ENCODE measurements around the gene GOLGA6L2.
"Not testable (repeated sequence)": the region's sequence is repeated elsewhere in the genome, so short reads cannot be mapped to it uniquely, and the experiment has no call there.

The GOLGA6L2 gene

DNA sequence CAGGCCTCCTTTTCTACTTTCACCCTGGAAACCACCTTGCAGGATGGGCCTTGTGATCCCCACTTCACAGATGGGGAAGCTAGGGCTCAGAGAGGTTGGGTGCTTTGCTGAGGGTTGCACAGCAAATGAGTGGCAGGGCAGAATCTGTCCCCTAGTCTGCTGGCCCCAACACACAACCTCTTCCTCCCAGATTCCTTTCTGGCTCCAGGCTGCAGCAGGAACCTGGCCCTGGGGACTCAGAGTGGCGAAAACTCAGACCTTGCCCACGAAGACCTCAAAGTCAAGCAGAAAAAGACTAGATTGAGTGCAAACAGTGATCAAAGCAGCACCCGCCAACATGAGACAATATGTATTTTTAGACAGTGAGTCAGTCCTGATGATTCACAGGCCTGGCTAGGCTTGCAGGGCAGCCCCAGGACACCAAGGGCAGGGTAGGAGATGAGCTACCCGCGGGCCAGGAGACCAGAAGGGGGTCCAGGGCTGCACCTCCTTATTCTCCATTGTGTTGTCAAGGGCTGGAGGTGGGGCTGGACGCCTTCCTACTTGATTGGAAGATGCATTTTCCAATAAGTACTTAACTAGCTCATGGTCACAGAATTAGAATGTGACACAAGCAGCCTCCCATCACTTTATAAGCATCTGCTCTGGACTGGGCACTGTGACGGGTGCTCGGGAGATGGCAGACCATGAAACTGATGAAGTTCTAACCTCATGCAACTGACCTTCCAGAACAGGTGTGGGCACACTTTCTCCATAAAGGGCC, 23.9 kb downstream of the GOLGA6L2 start:
- DNase-seq = no peak

DNA sequence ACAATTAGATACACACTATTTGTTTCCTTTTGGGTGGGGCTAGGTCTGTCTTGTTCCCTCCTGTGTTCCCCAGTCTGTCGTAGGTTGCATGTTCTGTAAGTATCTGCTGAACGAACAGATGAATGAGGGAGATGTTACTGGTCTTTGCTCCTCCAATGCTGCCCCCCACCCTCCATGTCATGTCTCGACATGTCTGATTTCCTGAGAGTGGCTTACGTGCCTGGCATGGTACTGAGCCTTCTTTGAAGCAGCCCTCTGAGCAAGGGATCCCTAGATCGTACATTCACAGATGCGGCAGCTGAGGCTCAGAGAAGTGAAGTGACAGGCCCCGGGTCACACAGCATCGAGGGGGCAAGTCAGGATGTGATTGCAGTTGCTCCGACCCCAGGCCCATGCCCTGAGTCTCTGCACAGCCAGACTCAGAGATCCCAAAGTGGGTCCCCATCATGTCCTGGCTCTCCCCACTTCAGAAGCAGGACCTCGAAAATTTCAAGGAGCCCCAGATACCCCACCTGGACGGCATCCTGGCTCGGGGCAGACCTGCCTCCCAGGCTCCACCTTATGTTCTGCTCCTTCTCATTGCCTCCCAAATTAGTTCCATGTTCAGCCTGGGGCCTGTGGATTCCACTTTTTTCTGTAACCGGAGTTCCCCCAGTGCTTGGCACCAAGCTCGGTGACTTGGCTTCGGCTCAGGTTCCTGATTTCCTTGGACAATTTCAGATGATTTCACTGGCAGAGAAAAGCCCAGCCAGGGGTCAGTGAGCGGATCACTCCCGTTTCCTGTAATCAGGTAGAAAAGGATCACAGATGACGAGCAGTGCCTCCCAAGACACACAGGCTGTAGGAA, 24.7 kb downstream of the GOLGA6L2 start:
- DNase-seq = no peak

DNA sequence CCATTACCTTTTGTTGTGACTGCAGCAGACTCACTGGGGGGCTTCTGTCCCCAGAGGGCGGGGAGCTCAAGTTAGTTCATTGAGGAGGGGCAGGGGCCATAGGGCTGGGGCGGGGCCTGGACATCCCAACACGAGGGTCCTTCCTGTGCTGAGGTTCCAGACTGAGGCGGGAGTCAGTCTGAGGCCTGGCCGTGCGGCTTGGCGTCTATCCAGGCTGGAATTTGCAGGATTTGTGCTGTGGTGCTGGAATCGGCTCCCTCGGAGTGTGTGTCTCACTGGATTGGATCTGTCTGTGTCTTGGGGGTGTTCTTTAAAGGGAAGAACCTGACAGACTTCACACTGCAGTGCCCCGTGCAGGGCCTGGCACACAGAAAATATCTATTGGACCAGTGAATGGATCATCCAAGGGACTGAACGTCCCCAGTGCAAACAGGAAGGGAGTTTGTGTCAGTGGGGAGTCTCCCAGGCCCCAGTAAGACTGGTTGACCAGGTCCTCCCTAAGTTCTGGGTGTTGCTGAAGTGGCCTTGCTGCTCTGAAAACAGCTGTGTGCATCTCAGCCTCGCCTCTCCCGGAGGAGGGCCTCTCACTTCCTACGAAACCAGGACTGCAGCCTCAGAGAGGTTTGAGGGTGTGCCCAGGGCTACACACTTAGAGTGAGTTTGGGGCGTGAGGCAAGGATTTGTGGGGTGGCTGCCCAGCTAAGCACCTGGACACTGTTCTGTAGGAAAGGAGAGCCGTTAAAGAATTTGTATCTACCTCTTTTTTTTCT, 26.1 kb downstream of the GOLGA6L2 start:
- DNase-seq = no peak

DNA sequence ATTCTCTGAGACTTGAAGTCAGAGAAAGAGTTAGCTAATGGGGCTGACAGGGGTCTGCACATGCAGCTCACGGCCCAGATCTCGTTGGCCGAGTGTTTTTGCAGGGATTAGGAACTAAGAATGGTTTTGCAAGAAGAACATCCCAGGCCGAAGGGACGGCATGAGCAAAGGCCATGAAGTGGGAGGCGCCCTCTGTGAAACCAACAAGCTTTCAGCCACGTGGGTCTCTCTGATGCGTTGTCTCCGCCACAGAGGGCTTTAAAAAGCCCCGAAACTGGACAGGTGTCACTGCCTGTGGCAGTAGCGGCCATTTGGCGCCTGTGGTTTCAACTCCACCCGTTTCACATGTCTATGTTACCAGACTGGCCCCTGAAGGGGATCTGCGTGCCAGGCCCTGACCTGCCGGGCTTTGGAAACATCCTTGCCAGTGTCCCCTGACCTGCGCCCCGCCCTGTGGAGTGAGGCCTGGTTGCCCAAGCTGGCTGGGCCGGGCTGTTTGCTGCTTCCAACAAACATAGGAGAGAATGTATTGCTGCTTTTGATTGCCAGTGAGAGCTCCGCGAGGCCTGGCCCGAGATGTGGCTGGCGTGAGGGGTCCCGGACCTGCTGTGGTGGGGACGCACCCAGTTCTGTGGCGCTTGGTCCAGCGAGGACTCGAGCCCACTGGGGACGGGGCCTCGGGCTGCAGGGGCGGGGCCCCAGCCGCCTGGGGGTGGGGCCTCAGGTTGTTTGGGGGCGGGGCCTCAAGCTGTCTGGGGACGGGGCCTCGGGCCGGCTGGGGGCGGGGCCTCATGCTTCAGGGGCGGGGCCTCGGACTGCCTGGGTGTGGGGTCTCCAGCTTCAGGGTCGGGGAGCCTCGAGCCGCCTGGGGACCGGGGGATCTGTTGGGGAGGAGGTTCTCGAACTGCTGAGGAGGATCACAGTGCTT, 30.4 kb downstream of the GOLGA6L2 start:
- DNase-seq = no peak

DNA sequence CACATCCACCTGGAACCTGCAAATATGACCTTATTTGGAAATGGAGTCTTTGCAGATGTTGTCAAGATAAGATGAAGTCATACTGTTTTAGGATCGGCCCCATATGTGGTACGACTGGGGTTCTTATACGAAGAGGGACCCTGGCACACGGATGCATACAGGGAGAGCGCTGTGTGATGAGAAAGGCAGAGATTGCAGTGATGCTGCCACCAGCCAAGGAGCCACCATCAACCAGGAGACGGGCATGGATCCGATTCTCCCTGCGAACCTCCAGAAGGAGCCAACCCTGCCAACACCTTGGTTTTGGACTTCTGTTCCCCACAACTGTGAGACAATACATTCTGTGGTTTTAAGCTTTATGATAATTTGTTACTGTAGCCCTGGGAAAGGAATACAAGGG, 31.2 kb downstream of the GOLGA6L2 start:
- DNase-seq = not testable (repeated sequence)

DNA sequence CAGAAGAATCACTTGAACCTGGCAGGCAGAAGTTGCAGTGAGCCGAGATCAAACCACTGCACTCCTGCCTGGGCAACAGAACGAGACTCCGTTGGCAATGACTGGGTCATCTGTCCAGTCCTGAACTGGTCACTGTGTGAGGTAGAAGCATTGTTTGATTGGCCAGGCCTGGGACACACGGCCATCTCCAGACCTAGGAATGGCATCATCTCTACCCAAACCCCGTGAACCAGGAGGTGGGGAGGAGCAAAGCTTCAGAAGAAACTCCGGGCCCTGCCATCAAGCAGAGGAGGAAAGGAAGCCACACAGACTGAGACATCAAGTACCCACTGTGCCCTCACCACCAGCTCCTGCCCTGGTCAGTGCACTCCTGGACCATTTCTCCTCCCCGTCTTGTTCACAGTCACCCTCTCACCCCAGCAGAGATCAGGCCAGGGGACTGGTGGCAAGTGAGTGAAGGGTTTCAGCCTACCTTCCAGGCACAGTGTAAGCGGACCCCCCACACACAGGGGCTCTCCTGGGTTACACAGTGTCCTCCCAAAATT, 31.6 kb downstream of the GOLGA6L2 start:
- DNase-seq = no peak

DNA sequence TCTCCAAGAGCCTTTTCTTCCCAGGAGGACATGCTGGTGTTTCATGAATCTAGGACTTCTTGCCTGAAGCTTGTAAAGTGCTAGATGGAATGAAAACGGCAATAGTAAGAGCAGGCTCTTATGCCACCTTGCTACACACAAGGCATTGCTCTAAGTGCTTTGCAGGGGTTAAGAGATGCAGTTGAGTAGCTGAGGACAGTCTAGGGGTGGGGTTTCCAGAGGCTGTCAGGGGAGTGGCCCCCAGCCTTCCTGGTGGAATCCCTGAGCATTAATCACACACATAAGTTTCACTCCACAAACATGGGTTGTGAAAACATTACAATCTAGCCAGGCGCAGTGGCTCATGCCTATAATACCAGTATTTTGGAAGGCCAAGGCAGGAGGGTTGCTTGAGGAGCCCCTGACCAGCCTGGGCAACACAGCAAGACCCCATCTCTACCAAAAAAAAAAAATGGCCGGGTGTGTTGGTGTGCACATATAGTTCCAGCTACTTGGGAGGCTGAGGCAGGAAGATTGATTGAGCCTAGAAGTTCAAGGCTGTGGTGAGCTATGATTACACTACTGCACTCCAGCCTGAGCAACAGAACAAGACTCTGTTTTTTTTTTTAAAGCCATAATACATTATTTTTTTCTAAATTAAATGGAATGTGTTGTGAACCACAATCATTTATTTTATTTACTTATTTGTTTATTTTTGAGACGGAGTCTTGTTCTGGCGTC, 34.0 kb downstream of the GOLGA6L2 start:
- not testable (repeated sequence) for DNase-seq

DNA sequence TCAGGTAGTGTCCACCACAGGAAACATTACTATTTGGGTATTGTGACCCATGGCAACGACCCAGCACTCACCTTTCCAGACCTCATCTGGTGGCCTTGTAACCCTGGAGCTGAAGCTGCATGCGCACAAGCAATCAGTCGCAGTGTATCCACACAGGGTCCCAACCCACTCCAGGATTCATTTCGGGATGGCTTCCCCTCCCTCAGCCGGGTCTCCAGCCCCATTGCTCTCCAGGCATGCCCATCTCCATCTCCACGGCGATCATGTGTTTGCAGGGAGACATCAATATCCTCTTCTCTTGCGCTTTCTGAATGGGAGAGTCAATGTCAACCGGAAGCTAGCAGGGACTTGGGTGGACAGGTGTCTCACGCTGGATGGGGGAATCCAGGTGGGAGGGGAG, 35.2 kb downstream of the GOLGA6L2 start:
- no peak for DNase-seq

DNA sequence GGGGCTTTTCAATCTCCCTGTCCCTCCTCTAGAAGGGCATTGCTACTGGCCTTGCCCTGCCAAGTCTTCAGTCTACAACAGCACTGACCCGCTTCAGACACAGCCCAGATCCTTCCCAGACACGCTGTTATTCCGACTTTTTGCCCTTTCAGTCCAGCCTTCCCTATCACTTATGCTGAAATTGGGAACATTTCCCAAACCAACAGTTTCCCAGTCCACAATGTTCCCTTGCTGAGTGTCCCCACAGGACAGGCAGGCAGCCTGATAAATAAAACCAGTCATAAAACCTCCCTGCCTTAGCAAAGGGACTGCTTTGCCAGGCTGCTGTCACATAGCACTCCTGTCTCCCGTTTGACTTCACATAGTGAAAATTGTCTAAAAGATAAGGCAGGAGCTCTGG, 43.5 kb downstream of the GOLGA6L2 start:
- DNase-seq = no peak

DNA sequence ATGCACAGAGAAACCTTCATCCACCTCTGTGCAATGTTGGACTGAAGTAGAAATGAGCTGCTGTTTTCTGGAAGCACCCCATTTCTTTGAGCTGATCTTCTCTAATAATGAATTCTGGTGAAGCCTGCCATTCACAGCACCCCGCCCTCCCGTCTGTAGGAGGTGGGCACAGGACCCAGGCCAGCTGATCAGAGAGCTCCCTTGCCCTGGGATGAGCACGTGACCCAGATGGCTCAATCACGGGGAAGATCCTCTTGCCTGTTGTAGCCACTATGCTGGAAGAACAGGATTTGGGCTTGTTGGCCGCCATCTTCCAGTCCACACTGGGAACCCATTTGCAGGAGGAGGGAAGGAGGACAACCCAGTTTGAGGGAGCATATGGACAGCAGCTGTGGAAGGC, 44.5 kb downstream of the GOLGA6L2 start:
- DNase-seq = no peak

DNA sequence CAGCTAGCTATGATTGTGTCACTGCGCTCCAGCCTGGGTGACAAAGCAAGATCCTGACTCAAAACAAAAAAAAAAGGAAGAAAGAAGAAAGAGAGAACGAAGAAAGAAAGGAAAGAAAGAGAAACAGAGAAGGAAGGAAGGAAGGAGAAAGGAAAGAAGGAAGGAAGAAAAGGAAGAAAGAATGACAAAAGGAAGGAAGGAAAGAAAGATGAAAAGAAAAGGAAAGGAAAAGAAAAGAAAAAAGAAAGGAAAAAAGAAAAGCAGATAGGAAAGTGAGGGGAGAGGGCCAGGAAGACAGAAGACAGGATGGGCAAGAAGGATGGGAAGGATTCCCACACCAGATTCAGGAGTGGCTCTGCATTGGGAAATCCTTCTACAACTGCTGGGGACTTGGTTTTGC, 44.9 kb downstream of the GOLGA6L2 start:
- no peak for DNase-seq

DNA sequence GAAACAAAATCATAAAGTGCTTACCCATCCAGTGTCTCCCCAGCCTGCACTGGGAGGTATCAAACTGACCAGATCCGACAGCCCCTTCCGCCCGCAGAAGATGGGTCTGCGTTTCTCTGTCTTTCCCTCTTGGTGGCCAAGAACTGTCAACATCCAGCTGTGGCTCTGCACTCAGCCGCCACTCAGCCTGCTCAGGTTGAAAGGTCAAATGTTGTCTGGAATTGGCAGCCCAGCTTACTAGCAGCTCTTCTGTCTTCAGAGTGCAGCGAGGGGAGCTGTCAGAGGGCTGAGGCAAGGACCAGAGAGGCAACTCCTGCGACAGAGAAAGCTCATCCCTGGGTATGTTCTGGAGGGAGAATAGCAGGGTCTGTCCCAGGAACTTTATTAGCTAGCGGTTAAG, 45.4 kb downstream of the GOLGA6L2 start:
- DNase-seq = no peak

DNA sequence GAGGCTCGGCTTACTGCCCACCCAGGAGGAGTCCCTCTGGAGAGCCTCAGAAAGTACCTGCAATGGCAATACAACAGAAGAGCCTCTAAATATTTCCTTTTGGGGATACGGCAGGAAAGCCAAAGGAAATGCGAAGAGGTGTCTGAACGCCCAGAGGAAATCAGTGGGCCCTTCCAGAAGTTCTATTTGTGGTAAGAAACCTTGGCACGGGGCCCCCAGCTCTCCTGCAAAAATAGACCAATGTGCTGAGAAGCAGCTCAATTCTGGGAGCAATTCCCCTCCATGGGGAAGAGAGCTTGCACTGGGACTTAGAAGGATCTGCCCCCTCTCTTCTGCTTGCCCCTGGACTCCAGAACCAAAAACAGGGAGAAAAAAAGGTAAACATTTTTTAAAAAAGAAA, 47.8 kb downstream of the GOLGA6L2 start:
- DNase-seq = not testable (repeated sequence)

DNA sequence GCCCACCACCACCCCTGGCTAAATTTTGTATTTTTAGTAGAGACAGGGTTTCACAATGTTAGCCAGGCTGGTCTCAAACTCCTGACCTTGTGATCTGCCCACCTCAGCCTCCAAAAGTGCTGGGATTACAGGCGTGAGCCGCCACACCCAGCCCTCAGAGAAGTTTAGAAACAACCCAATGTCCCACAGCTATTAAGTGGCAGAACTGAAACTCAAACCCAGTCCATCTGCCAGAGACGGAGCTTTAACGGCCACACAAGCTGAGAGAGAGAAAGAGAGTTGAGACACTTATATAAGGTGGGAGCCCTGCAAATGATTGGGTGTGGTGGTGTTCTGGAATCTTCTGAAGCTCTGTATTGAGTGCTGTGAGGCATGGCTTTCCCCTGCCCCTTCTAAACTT, 48.7 kb downstream of the GOLGA6L2 start:
- not testable (repeated sequence) for DNase-seq

DNA sequence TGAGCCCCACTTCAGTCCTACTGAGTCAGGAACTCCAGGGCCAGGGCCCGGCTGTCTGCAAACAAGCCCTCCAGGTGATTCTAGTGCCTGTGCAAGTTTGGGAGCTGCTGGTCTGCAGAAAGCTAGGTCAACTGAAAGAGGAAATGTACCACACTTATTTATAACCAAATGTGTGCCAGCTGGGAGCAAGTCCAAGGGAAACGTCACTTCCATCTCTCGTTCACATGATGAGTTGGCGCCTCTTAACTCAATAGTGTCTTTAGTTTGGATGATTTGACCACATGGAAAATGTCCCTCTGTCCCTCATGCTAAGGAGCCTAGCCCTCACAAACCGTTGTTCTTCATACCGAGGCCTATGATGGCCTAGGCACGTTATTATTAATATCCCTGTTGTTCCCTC, 49.3 kb downstream of the GOLGA6L2 start:
- DNase-seq = no peak

DNA sequence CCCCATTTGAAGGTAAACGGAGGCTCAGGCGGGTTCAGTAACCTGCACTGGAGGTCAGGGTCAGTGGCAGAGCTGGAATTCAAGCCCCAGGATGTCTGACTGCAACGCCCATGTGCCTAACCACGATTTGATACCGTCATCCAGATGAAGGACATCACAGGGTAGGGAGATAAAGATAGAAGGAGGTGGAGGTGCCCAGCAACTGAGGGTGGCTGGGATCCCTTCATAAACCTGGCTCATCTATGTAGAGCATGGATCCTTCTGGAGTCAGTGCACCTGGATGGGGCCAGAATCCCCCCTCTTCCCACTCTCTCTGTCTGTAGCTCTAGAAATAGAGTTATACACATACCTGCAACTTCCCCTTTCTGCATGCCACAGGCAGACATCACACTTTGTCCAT, 51.2 kb downstream of the GOLGA6L2 start:
- DNase-seq = no peak

DNA sequence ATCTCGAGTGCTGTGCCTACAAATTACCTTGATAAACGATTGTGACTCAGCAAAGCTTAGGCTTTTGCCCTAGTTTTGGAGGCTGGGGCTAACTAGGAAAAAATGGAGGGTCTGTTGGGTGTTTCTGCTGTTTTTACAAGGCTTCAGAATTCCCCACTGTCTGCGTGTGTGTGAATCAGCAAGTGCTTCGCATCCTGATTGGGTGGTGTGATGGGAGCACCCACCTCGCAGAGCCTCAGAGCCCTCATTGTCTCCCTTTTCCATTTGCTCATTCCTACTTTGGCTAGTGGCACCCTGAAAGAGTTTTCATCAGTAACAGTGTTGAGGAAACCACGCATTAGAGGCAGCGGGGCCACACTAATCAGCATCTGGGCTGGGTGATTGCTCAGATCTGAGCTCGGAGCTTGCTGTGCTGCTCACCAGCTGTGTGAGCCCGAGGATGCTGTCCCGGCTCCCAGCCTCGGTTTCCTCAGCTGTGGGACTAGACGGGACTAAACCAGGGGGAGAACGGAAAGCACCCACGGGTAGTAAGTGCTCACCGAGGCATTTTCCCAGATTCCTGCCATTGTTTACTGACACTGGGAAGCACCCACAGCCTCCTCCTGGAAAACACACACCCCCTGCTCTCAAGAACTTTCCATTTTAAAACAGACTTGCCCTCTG, 51.9 kb downstream of the GOLGA6L2 start:
- no peak for DNase-seq

Data from NCI-H226 (cell line).